HepG2 (cell line): ENCODE results near the gene MXRA8. TPM values are rescaled to one million over a fixed set of nuclear protein-coding genes. Genes with fewer than 3 reads are reported as not detected.

Source experiments
- ERF ChIP-seq: IDR thresholded peaks from 2 replicates; pipeline ENCODE4 v1.6.1; 2018; ENCODE audit warnings: missing biosample characterization, missing genetic modification reagents
- FOXC1 ChIP-seq: sonication (generic); formaldehyde crosslinking; IDR thresholded peaks from 2 replicates; pipeline ENCODE4 v1.8.0; 2022; ENCODE audit warnings: mild to moderate bottlenecking, missing genetic modification reagents, borderline replicate concordance
- GATA4 ChIP-seq: sonication (generic); IDR thresholded peaks from 2 replicates; pipeline ENCODE4 v1.6.1; 2016; ENCODE audit warnings: antibody characterized with exemption, low read depth, borderline replicate concordance
- ZBTB38 ChIP-seq: sonication (generic); formaldehyde crosslinking; IDR thresholded peaks from 2 replicates; pipeline ENCODE4 v1.5.1; 2020; ENCODE audit warnings: mild to moderate bottlenecking, missing genetic modification reagents
- ZBTB7B ChIP-seq: sonication (generic); formaldehyde crosslinking; IDR thresholded peaks from 2 replicates; pipeline ENCODE4 v1.4.0; 2020; ENCODE audit warnings: missing genetic modification reagents
- ZKSCAN8 ChIP-seq: IDR thresholded peaks from 2 replicates; pipeline ENCODE4 v1.6.1; 2016; ENCODE audit warnings: borderline replicate concordance, missing genetic modification reagents, missing compliant biosample characterization
- ZNF260 ChIP-seq: sonication (generic); formaldehyde crosslinking; IDR thresholded peaks from 2 replicates; pipeline ENCODE4 v1.4.0; 2020; ENCODE audit warnings: missing genetic modification reagents, low read depth, mild to moderate bottlenecking, borderline replicate concordance
- polyA plus RNA-seq, 8 experiments: library from polyadenylated mRNA; depleted of rRNA in 3 of 8; stranded (reverse) in 7 of 8; unstranded in 1 of 8; fragments of >200 nt; fragmentation: Illumina TruSeq in 4 of 8; extraction: Trizol in 4 of 8; gene quantifications; 2 replicates each; pipeline versions ENCODE4 v1.2.1 to v1.2.3, GENCODE V29; 2011 to 2016; ENCODE audit warnings: low read depth in 4 of 8, missing spikeins in 1 of 8, mixed read lengths in 1 of 8; ENCODE audit not compliant: insufficient read depth in 1 of 8
- total RNA-seq, 5 experiments: library from RNA; depleted of rRNA; stranded (reverse); fragments of >200 nt; fragmentation: Illumina TruSeq; extraction: Trizol; gene quantifications; 2 replicates each; pipeline ENCODE4 v1.2.3, GENCODE V29; 2016; ENCODE audit warnings: low read depth in 1 of 5
- TF ChIP-seq, protein P1 (sequence below), 2 experiments: fragments of 450-650 bp in 1 of 2; sonication (generic) in 1 of 2; formaldehyde crosslinking in 1 of 2; IDR thresholded peaks; 2 replicates each; pipeline versions ENCODE4 v1.6.1 to v1.8.0; 2016 to 2022; ENCODE audit warnings: antibody characterized with exemption in 1 of 2, mild to moderate bottlenecking in 1 of 2, missing genetic modification reagents in 1 of 2
- TF ChIP-seq, protein P2 (sequence below): IDR thresholded peaks from 2 replicates; pipeline ENCODE4 v1.4.0; 2020; ENCODE audit warnings: mild to moderate bottlenecking, missing genetic modification reagents
- TF ChIP-seq, protein P3 (sequence below): sonication (generic); formaldehyde crosslinking; conservative IDR thresholded peaks from 2 replicates; pipeline ENCODE4 v1.4.0; 2020; ENCODE audit warnings: missing genetic modification reagents
- TF ChIP-seq, protein P4 (sequence below): sonication (generic); formaldehyde crosslinking; IDR thresholded peaks from 2 replicates; pipeline ENCODE4 v1.8.0; 2022; ENCODE audit warnings: mild to moderate bottlenecking, missing genetic modification reagents, moderate library complexity

MXRA8 gene
- total and polyA plus RNA-seq, 2 of the 13 experiments (the other 11 are each of a cell fraction or from before 2014, with no cell fraction given) = 19.8 to 44.8 TPM

DNA sequence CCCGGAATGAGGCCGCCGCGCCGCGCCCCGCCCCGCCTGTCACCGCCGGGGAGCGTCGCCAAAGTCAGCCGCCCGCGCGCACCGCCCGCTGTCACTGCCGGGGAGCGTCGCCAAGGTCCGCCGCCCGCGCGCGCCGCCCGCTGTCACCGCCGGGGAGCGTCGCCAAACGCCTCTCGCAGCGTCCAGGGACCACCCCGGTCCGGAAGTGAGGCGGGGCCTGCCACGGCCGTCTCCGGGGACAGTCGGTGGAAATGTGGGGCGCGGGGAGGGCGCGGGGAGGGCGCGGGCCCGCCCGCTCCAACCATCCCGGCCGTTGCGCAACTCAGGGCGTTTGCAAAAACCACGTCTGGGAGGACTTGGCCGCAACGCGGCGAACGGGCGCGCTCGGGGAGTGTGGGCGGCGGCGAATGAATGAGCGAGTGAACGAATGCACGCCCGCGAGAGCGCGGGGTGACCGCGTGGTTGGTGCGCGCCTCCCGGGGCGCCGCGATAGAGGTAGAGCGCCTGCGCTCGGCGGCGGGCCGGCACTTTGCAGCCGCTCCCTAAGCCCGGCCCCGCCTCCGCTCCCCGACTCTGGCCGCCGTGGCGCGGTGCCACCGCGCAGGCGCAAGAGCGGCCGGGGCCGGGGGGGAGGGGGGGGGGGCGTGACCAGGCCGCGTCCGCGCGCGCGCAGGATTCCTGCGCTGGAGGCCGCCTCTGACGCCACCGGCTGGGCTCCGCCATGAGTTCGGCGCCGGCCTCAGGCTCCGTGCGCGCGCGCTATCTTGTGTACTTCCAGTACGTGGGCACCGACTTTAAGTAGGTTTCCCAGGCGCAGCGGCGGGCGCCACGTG lies 50.2 kb downstream of the MXRA8 start, which contains the start of the genes ACAP3 and PUSL1 (continued):
- TF ChIP-seq, protein P1, sequence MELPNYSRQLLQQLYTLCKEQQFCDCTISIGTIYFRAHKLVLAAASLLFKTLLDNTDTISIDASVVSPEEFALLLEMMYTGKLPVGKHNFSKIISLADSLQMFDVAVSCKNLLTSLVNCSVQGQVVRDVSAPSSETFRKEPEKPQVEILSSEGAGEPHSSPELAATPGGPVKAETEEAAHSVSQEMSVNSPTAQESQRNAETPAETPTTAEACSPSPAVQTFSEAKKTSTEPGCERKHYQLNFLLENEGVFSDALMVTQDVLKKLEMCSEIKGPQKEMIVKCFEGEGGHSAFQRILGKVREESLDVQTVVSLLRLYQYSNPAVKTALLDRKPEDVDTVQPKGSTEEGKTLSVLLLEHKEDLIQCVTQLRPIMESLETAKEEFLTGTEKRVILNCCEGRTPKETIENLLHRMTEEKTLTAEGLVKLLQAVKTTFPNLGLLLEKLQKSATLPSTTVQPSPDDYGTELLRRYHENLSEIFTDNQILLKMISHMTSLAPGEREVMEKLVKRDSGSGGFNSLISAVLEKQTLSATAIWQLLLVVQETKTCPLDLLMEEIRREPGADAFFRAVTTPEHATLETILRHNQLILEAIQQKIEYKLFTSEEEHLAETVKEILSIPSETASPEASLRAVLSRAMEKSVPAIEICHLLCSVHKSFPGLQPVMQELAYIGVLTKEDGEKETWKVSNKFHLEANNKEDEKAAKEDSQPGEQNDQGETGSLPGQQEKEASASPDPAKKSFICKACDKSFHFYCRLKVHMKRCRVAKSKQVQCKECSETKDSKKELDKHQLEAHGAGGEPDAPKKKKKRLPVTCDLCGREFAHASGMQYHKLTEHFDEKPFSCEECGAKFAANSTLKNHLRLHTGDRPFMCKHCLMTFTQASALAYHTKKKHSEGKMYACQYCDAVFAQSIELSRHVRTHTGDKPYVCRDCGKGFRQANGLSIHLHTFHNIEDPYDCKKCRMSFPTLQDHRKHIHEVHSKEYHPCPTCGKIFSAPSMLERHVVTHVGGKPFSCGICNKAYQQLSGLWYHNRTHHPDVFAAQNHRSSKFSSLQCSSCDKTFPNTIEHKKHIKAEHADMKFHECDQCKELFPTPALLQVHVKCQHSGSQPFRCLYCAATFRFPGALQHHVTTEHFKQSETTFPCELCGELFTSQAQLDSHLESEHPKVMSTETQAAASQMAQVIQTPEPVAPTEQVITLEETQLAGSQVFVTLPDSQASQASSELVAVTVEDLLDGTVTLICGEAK (IDR thresholded peaks at IDR 0.05) = no peak
- TF ChIP-seq, protein P1 (CRISPR knock-in tag; IDR thresholded peaks at IDR 0.05) = 0 out of 2 replicates have a peak, but pooled peaks have one; percentile 45
- TF ChIP-seq ZBTB38 (CRISPR knock-in tag) (0 out of 2 replicates have a peak, but pooled peaks have one; percentile 6), ERF (peak; percentile 19; the same call in 1 of the 2 replicates), GATA4 (no peak), ZBTB7B (CRISPR knock-in tag) (peak; percentile 45; the same call in 1 of the 2 replicates), ZKSCAN8 (CRISPR knock-in tag) (0 out of 2 replicates have a peak, but pooled peaks have one; percentile 23), ZNF260 (CRISPR knock-in tag) (no peak), FOXC1 (CRISPR knock-in tag) (peak; percentile 72; the same call in 1 of the 2 replicates)
- TF ChIP-seq, protein P2, sequence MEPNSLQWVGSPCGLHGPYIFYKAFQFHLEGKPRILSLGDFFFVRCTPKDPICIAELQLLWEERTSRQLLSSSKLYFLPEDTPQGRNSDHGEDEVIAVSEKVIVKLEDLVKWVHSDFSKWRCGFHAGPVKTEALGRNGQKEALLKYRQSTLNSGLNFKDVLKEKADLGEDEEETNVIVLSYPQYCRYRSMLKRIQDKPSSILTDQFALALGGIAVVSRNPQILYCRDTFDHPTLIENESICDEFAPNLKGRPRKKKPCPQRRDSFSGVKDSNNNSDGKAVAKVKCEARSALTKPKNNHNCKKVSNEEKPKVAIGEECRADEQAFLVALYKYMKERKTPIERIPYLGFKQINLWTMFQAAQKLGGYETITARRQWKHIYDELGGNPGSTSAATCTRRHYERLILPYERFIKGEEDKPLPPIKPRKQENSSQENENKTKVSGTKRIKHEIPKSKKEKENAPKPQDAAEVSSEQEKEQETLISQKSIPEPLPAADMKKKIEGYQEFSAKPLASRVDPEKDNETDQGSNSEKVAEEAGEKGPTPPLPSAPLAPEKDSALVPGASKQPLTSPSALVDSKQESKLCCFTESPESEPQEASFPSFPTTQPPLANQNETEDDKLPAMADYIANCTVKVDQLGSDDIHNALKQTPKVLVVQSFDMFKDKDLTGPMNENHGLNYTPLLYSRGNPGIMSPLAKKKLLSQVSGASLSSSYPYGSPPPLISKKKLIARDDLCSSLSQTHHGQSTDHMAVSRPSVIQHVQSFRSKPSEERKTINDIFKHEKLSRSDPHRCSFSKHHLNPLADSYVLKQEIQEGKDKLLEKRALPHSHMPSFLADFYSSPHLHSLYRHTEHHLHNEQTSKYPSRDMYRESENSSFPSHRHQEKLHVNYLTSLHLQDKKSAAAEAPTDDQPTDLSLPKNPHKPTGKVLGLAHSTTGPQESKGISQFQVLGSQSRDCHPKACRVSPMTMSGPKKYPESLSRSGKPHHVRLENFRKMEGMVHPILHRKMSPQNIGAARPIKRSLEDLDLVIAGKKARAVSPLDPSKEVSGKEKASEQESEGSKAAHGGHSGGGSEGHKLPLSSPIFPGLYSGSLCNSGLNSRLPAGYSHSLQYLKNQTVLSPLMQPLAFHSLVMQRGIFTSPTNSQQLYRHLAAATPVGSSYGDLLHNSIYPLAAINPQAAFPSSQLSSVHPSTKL (CRISPR knock-in tag) = 0 out of 2 replicates have a peak, but pooled peaks have one; percentile 41
- TF ChIP-seq, protein P3, sequence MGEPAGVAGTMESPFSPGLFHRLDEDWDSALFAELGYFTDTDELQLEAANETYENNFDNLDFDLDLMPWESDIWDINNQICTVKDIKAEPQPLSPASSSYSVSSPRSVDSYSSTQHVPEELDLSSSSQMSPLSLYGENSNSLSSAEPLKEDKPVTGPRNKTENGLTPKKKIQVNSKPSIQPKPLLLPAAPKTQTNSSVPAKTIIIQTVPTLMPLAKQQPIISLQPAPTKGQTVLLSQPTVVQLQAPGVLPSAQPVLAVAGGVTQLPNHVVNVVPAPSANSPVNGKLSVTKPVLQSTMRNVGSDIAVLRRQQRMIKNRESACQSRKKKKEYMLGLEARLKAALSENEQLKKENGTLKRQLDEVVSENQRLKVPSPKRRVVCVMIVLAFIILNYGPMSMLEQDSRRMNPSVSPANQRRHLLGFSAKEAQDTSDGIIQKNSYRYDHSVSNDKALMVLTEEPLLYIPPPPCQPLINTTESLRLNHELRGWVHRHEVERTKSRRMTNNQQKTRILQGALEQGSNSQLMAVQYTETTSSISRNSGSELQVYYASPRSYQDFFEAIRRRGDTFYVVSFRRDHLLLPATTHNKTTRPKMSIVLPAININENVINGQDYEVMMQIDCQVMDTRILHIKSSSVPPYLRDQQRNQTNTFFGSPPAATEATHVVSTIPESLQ (CRISPR knock-in tag) = no peak
- TF ChIP-seq, protein P4, sequence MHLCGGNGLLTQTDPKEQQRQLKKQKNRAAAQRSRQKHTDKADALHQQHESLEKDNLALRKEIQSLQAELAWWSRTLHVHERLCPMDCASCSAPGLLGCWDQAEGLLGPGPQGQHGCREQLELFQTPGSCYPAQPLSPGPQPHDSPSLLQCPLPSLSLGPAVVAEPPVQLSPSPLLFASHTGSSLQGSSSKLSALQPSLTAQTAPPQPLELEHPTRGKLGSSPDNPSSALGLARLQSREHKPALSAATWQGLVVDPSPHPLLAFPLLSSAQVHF (CRISPR knock-in tag) = 0 out of 2 replicates have a peak, but pooled peaks have one; percentile 55
